ENCODE results near the gene KIAA1217.
"Not testable (repeated sequence)": the region's sequence is repeated elsewhere in the genome, so short reads cannot be mapped to it uniquely, and the experiment has no call there.

Gene KIAA1217

GRCh38 chr10:24415455-24416125 is 206.7 kb downstream of the KIAA1217 start:
- DNase-seq, result no peak

DNA sequence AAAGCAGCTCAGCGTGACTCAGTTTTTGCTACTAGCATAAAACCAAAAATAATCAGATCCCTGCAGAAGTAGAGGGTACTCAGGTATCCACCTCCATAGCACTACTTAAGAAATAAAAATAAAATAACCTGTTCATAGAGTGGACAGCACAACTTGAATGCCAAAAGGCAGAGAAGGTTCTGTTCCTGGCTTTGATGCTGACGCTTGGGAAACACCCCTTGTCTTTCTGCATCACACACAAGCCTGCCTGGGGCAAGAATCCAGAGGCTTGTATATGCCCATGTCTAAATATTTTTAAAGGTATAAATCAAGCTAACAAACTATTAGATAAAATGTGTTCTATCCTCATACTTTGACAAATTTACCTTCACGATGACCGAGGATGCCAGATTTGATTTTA is 207.3 kb downstream of the KIAA1217 start:
- no peak for DNase-seq

DNA sequence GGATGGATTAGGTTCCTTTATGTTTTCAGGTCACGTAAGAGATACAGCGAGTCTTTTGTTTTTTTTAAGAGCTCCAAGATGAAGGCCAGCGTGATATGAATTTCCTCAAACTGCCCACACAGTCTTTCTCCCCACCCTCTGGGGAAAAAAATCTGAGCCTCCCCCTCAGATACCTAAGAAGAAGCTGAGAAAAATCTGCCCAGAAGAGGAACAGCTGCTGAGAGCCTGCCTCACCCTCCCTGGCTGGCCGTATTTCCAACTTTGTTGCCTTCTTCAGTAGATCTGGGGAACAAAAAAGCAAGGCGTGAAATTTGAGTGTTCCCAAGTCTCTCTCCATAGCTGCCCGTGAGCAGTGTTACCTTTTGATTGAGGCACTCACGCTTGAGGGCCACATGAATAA is 208.1 kb downstream of the KIAA1217 start:
- no peak for DNase-seq

DNA sequence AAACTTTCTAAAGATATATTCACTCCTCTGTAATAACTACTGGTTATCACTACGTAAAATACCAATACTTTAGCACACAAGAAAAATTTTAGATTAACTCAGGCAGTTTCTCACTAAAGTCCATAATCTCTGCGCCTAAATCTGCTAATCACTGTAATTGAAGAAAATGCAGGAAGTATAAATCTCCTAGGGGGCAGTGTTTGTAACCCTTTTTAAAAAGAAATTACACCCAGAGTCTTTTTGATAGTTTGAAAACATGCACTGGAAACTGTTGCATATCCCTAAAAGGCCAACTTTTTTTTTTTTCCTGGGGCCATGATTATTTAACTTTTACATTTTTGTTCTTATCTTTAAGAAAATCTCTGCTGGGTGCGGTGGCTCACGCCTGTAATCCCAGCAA is 209.6 kb downstream of the KIAA1217 start:
- DNase-seq, result no peak

DNA sequence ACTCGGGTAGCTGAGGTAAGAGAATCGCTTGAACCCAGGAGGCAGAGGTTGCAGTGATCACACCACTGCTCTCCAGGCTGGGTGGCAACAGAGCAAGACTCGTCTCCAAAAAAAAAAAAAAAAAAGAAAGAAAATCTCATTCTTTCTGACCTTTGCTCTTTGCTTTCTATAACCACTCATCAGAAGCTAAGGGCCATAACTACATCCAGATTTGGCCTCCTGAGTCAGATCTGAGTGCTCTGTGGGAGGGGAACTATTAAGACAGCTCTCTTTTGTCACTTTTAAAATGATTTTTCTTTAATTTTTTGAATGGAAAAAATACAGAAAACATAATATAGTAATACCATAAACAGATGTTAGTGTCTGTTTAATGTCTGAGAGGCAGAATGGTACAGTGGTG is 210.1 kb downstream of the KIAA1217 start:
- no peak for DNase-seq

DNA sequence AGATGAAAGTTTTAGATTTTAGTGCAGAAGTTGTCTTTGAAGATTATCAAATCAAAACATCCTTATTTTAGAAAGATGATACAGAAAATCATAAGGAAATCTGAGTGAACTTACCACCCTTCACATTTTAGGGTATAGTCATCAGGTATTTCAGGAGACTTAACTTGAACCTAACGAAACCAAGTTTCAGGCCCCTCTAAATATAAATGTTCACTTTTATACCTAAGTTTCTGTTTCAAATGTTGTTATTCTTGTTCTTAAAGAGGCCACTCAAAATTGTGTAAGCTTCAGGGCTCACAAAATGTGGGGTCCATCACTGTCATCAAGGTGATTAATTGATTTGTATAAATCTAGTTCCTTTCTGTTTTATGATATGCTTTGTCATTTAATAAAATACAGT is 216.2 kb downstream of the KIAA1217 start:
- no peak for DNase-seq

DNA sequence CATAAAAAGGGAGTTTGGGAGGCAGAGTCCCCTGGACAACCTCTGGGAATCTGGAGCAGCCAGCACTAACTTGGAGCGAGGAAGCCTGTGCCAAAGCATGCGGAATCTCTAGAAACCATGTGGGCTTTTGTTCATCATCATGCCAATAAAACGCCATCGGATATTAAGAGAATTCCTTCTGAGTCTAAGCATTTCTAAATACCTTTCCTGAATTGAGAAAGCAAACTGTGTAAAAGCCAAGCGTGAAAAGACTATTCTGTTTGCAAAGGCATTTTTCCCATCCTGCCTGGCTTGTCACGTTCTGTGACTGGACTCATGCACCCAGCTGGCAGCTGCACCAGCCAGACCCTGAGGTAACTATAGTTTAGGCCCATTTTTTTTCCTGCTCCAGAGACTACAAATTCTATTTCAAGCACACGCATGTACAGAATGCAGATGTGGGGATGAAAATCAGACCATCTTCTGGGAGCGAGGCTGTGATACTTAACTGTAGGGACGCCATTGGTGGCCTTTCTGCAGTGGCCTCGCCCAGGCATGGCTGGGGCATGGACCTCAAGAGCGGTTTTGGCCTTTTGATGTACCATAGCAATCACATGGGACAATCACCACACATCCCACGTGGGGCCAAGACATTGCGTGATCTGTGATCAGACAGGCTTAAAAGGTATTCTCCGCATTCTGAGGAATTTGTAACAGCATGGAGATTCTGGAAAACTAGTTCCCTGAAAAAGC is 218.9 kb downstream of the KIAA1217 start:
- DNase-seq, result no peak

DNA sequence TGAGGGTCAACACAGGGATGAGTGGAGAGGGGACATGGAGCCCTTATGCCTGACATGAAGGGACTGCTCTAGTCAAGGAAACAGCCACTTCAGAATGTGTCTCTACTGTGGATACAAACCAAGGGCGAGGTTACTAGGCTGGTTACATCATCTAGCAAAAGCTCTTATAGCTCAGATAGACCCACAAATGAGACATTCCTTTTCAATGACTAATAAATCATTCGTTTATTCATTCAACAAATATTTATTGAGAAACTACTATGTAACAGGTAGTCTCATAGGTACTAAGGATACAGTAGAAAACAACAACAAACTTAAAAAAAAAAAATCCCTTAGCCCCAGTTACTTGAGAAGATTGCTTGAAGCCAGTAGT is 219.5 kb downstream of the KIAA1217 start:
- DNase-seq, result no peak

DNA sequence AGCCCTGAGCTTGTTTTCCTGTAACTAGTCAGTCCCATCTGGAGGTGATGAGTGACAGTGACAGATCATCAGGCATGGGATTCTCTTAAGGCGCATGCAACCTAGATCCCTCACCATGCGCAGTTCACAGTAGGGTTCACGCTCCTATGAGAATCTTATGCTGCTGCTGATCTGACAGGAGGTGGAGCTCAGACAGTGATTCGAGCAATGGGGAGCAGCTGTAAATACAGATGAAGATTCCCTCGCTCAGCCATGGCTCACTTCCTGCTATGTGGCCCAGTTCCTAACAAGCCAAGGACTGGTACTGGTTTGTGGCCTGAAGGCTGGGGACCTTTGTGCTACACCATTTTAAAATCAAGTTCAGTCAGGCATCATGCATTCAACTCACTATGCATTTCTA is 221.7 kb downstream of the KIAA1217 start:
- DNase-seq, result no peak

DNA sequence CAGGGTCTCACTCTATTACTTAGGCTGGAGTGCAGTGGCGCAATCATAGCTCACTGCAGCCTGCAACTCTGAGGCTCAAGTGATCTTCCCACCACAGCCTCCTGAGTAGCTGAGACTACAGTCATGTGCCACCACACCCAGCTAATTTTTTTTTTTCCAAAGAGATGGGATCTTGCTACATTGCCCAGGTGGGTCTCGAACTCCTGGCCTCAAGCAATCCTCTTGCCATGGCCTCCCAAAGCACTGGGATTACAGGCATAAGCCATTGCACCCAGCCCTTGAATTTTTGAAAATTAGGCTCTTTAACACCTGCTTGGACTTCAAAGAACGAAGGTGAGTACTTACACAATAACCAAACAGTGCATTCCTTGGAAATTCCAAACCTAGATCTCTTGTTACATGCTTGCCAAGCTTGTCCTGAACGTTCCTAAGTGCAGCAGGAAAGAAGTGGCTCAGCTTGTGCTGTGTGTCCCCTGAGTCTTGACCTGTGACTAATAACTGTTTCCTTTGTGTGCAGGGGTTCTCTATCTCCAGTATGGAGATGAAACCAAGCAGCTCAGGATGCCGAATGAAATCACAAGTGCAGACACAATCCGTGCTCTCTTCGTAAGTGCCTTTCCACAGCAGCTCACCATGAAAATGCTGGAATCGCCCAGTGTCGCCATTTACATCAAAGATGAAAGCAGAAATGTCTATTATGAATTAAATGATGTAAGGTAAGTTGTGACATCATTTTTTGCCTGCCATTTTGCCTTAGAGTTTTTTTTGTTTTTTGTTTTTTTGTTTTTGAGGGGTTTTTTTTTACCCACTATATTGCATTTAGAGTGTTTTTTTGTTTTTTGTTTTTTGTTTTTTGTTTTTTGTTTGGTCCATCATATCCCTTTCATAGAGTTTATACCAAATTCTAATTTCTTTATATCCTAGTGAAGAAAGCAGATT is 223.8 kb downstream of the KIAA1217 start:
- no peak for DNase-seq

DNA sequence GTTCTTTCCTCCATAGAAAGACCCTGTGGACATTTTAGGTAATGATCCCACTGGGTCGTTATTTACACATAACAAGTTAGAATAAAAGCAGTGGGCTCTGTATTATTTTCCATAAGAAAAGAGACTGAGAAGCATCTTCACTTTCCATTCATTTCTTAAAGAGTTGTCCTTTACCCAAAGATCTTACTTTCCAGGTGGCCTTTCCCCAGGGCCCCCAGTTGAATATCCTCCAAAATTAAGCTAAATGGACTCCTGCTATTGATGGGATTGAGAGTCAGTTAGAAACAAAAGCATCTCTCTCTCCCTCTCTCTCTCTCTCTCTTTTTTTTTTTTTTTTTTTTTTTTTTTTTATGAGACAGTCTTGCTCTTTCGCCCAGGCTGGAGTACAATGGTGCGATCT is 224.8 kb downstream of the KIAA1217 start:
- no peak for DNase-seq

- no peak for DNase-seq
Measured at GRCh38 chr10:24434961-24435360, 226.0 kb downstream of the KIAA1217 start.

DNA sequence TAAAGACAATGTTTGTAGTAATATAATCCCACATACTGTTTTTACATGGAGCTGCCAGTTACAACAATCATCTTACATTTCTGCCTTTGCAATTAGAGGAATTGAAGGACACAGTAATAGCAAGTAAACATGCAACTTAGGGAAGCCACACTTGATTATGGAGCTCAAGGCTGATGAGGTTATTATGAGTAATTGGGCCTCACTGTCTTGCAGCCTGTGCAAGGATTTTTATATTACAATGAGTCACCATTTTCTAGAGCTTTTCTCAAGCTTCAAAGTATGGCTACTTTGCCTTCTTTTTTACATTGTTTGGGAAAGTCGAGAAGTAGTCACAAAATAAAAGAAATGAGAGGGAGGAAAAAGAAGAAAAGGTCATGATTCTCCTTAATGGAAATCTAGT is 226.4 kb downstream of the KIAA1217 start:
- DNase-seq, result no peak

DNA sequence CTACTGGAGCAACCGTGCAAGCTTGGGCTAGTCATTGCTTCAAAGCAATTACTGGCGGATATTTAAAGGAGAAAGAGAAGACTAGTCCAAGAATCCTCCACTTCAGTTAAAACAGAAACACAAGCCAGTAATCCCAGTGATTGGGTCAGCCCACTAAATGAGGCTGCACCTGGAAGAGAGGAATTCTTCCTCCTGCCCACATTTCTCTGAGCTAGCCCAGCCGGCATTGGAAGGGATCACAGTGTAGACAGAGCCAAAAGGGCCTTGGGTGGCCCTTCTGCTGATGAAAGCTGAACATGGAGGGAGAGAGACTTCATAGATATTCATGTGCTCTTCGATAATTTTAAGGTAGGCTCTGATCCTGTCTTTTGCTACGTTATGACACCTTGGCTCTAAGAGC is 228.4 kb downstream of the KIAA1217 start:
- no peak for DNase-seq

DNA sequence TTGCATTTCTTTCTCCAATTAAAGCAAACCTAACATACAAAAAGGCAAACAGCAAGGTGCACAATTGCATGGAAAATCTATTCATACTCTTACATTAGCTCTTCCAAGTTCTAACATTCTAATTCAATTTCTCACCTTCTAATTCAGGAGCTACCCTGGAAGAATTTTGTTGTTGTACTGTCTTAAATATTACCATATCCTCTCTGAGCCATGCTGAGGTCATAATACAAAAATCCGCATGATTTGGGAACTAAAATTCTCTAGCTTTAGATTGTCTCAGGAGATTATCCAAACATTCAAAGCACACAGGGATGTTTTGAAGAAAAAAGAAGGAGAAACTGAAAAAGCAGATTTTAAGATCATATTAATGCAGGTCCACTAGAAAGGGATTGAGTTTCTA is 229.9 kb downstream of the KIAA1217 start:
- no peak for DNase-seq

DNA sequence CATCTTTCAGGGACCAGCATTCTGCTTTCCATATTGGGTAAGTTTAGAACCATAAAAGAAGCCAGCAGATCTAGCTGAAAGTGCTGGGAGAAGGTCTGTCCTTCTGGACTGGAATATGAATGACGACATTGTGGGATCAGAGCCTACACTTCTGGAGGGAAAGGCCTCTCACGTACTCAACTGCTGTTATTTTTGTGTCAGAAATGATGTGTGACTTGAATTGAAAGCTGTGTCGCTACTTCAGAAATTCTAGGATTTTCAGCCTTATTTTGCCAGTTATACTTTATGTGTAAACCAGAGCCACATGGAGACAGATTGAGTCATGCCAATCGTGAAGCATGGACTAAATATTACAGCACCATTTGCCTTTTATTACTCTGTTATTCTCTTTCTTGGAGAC is 231.0 kb downstream of the KIAA1217 start:
- no peak for DNase-seq

DNA sequence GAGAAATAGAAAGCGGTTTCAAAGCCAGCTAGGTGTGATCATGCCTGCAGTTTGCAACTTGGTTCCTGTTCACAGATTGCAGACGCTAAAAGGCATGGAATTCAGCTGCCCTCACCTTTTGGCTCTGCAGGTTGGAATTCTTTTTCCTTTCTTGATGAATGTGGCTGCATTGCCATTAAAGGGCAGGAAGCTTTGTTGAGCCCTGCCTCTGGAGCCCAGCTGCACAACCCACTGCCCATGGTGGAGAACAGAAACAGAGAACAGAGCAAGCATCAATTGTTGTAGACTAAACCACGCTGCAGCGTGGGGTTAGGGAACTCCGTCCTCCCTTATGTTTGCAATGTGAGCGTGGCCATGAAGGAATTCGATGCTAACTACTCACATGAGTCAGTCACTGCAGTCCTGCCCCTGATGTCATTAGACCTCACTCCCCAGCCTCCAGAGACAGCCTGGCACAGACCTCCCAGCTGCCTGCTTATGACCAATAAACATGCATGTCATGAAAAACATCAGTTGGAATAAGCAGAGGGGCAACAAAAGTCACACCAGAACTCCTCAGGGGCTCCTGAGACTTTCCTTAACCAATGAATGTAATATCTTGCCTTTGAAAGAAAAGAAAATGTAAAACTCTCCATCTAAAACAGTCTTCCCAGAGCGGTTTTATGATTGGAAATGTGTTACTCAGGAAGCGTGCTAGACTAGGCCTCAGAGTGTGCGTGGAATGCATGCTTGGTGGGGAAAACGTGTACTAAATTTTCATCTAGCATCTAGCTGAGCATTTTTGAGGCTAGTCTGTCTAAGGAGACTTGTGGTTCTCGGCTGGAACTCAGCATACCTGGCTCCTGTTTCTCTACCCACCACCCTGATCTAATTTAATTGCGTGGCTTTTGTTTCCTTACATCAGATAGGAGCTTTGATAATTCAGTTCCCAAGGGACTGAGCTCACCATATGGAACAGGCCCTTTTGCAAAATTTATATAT is 232.2 kb downstream of the KIAA1217 start:
- DNase-seq, result no peak

DNA sequence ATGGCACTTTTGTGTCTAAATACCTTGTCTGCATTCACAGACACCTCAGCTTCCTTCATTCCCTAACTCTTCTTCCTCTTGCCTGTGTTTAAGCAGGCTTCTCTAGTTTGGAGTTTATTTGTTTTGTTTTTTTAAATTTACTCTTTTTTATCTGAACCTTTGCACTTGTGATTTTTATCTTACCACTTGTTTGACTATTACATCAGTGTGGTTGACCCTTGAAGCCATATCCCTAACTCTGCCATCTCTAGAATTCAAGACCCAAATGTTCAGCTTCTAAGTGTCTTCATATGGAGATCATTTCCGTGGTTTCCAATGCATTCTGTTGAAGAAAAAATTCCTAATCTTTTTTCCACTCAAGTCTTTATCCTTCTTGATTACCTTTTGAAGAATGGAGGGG is 233.3 kb downstream of the KIAA1217 start:
- DNase-seq, result no peak

GRCh38 chr10:24442641-24443174 is 233.8 kb downstream of the KIAA1217 start:
- not testable (repeated sequence) for DNase-seq

DNA sequence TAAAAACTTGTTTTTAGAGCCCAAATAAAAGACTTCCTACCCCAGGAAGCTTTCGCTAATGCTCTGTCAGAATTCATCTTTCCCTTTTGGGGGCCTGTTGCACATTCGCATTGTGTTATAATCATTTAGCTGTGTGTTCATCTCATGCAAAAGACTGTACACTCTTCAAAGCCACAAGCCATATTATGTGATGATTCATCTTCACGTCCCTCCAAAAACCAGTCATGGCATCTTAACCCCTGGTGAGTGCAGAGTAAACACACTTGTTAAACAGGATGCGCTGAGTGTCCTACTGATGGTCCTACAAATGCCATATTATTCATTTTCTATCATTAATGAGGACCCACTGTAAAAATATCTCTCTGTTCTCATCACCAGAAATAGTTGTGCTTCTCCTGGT is 235.4 kb downstream of the KIAA1217 start:
- no peak for DNase-seq

GRCh38 chr10:24445958-24446357 is 237.0 kb downstream of the KIAA1217 start:
- DNase-seq, result not testable (repeated sequence)

- no peak for DNase-seq
Measured at GRCh38 chr10:24446739-24447138, 237.8 kb downstream of the KIAA1217 start.

Measured in stimulated activated CD4-positive, alpha-beta T cell treated with anti-CD3 and anti-CD28 coated beads, Interleukin-2, amount 100 ng/mL, for 24 hours (primary cell).